ENCODE results near the gene KCNH5.

The KCNH5 gene

GRCh38 chr14:62663456-62663821 lies 381.8 kb downstream of the KCNH5 start:
- no peak for DNase-seq

GRCh38 chr14:62662811-62663455 lies 382.3 kb downstream of the KCNH5 start:
- DNase-seq: no peak

GRCh38 chr14:62661818-62662217 lies 383.4 kb downstream of the KCNH5 start:
- no peak for DNase-seq

DNA sequence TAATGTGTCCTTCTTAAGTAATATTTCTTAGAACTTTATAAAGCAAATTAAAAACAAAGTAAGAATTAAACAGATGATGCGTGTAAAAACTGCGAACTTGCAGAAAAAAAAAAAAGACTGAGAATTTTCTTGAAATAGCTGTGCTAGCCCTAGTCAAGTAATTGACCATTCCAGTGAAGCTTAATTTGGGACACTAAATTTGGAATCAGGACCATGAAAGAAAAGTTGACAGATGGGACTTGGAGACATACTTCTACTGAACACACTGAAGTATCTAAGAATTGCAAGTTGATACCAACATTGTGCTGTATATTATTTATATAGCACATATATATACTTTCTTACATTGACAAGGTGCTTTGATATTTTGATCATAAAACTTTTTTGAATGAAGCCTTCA lies 386.6 kb downstream of the KCNH5 start:
- no peak for DNase-seq

- no peak for DNase-seq
Measured at GRCh38 chr14:62657376-62657775, 387.9 kb downstream of the KCNH5 start.

GRCh38 chr14:62655166-62655565 lies 390.1 kb downstream of the KCNH5 start:
- no peak for DNase-seq

DNA sequence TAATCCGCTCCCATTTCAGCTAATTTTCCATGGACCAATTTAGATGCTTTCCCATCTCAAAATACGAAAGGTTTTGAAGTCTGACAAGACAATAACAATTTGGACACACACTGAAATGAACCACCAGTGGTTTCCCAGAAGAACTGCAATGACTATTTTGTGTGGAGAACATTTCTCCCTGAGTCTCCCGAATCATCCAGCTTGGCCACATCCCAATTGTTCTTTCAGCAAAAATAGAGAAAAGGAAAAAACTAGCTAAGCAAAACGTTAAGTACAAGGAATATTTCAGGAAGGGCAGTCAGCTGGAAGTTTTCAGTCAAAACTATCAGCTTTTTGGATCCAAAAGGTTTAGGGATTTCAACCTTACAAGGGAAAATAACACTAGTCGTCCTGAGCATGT lies 390.6 kb downstream of the KCNH5 start:
- no peak for DNase-seq
